GM18526 (cell line): ENCODE data around the gene C5orf47.

Source experiments
- POLR2A ChIP-seq: IDR thresholded peaks from 3 replicates; pipeline ENCODE4 v1.6.1; 2011; ENCODE audit not compliant: insufficient read length; ENCODE audit errors: extremely low read depth

The C5orf47 gene

GRCh38 chr5:173963867-173964441, 25.0 kb upstream of the C5orf47 start:
- no peak for TF ChIP-seq POLR2A

GRCh38 chr5:173964506-173964905, 24.5 kb upstream of the C5orf47 start:
- no peak for TF ChIP-seq POLR2A

GRCh38 chr5:173967241-173967640, 21.7 kb upstream of the C5orf47 start:
- no peak for TF ChIP-seq POLR2A

GRCh38 chr5:173968154-173968797, 20.7 kb upstream of the C5orf47 start:
- TF ChIP-seq POLR2A: no peak

- TF ChIP-seq POLR2A: no peak
These were observed 19.6 kb upstream of the C5orf47 start for GRCh38 chr5:173969167-173970049.

- no peak for TF ChIP-seq POLR2A
These were observed 17.9 kb upstream of the C5orf47 start for GRCh38 chr5:173970878-173971650.

GRCh38 chr5:173971681-173972345, 17.2 kb upstream of the C5orf47 start:
- TF ChIP-seq POLR2A: no peak

- TF ChIP-seq POLR2A: no peak
These were observed 16.4 kb upstream of the C5orf47 start for GRCh38 chr5:173972607-173972924.

- TF ChIP-seq POLR2A: no peak
These were observed 15.9 kb upstream of the C5orf47 start for GRCh38 chr5:173972925-173973615.

- TF ChIP-seq POLR2A: no peak
These were observed 15.4 kb upstream of the C5orf47 start for GRCh38 chr5:173973616-173973969.

GRCh38 chr5:173974688-173975239, 14.2 kb upstream of the C5orf47 start:
- TF ChIP-seq POLR2A: no peak

GRCh38 chr5:173981185-173981761, 7.7 kb upstream of the C5orf47 start:
- TF ChIP-seq POLR2A: no peak

- TF ChIP-seq POLR2A: no peak
These were observed 4.8 kb upstream of the C5orf47 start for GRCh38 chr5:173984218-173984617.
